HG02884 (cell line): ENCODE data around the gene HAAO.
A peak's percentile ranks its signal among the peaks of the same experiment; 100 is the strongest.

ENCODE experiments used
- ATAC-seq: cut with Tn5 transposase; IDR thresholded peaks from one replicate; pipeline ENCODE4 v1.9.1; 2021; ENCODE audit warnings: mild to moderate bottlenecking, moderate library complexity; ENCODE audit not compliant: unreplicated experiment

HAAO gene

DNA sequence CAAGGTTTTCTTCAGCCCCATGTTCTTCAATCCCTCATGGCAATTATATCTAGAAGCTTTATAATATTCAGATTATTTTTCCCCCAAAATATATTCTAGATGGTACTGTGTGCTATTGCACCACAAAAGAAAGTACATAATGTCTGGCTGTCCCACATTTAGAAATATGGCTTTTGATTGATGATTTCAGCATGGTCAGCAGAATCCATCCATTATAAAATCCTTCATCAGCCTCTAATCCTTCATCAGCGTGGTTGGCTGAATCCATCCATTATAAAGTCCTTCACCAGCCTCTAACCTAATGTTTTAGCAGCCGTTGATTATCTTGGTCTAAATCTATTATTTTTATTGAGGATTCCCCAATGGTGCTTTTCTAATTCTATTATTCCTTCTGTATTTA is 23.3 kb upstream of the HAAO start:
- no peak for ATAC-seq

DNA sequence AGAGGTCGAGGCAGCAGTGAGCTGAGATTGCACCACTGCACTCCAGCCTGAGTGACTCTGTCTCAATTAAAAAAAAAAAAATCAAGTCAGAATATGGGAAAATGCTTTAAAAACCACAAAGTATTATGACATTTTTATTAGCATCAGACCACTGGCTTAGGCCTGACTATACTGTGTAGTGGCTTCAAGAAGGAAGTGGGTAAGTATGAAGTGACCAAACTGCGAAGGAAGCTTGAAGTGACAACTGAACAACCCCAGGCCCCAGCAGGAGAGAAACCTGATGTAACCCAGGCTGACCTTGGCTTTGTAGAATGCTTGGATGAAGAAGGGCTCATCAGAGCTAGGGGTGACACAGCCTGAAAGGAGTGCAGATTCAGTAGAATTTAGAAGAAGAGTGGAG is 21.4 kb upstream of the HAAO start:
- ATAC-seq = no peak

DNA sequence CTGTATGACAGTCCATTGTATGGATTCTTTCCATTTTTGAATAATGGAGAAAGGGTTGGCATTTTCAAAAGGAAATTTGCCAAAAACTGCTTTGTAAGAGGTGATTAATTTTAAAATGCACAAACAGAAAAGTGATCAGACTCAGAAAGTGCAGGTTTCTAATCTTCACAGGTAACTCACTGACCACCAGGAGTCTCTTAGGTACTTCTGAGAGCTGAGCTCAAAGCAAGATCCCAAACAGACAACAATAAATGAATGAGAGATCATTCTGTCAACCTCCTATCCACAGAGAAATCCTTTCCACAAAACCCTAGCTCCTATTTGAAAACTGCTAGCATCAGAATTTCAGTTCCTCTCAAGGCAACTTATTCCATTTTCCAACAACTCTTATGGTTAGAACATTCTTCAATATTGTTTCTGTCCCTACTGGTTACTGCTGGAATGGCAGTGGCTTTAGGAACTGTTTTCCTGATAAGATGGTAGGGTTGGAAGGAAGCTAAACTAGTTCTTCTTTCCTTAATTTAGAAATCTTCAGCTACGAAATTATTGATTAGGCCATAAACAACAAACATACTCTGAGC is 20.6 kb upstream of the HAAO start:
- ATAC-seq = no peak

DNA sequence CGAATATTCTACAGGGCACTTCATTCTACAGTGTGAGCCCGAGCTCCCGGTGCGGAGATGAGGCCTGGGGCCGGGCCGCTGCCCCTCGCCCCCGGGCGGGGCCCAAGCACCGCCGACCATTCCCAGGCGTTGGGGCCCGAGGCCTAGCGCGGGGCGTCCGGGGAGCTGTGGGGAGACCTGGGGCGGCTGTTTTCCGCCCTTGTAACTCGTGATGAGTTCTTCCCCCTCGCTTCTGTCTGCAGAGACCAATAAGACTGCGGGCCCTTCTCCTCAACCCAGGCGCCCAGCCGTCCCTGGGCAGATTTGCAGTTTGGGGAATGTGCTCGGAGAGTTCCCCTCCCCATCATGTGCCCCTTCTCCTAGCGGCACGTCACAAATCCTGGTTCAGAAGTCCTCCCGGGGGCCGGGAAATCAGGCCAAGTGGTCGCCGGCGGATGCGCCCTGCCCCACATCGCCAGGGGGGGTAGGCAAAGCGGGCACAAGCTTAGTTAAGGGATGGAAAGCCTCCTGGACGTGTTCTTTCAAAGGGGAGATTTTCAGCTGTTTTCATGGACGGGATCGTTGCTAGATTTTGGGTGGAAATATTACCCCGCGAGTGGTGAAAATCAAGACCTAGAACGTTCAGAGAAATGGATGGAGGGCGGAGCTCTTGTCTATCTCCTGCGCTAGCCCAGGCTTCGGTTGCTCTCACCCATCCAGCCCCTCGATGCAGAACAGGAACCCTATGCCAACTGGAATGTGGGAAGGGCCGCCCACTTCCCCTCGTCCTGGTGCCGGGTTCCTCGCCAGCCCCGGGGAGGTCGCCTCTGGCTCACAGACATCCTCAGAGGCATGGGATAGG is 18.8 kb upstream of the HAAO start:
- ATAC-seq = peak; percentile 7

DNA sequence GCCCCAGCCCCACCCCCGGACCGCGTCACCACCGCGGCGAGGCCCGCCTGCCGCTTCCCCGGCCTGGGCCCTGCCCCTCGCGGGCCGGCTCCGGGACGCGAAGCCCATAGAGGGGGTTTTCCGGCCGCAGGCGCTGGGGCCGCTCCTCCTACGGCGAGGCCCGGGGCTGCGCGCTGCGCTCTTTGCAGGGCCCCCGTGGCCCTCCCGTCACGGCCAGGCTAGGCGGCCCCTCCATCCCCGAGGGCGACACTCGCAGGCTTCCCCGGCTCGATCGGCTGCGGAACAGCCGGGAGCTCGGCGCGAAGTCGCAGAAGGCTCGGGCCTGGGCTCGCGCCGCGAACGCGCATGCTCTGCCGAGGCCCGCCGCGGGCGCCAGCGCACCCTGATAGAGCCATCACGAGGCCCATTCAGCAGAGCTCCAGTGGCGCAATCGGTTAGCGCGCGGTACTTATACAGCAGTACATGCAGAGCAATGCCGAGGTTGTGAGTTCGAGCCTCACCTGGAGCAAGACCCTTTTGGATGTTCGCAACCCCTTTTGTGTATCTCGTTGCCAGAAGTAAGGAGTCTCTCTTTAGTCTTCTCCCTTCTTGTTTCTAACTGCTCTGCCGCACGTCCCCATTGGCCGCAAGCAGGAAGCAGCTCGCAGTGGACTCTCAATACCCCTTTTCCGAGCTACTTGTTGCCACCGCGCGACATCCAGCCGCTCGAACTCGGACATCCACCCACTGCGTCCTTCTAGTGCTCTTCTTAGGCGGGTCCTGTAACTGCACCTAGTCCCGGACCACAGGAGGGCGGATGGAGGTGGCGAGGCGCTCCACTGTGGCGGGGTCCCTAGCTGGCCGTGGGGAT is 18.0 kb upstream of the HAAO start:
- ATAC-seq = peak; percentile 64

DNA sequence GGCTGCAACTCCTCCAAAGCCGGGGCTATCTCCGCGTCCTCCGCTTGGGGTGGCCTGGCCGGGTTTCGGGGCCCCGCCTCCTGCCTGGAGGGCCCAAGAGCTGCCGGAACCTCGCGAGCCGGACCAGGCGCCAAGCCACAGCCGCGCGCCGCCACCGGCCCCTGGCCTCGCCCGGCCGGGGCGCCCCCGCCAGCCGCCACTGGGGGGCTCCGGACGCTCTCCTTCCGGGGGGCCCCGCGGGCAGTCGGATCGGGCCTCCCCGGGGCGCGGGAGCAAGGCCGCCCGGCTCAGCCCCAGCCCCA is 17.4 kb upstream of the HAAO start:
- peak; percentile 38 for ATAC-seq

DNA sequence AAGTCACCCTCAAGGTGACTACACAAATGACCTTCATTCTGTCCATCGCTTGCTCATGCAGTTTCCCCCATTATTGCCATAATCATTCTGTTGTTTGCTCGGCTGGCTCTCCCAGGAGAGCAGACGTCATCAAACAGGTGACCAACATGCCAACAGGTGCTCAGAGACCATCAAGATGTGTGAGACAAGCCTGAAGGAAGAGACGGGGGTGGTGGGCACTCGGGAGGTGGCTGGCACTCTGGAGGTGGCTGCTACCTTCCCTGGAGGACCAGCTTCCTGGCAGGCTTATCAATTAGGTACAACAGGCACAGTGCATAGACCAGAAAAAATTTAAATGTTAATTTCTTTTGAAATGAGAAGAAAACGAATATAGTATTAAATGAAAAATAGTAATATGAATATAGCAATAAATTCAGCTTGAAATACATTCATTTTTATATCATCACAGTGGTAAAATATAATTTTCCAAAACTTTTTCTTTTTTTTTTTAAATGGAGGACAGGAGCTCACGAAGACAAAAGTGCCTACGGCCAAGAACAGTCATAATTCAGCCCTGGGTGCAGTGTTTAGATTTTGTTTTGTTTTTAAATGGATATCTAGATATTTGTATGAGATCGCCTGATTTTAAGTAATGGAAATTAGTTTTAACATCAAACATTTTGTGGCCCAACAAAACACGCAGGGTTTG is 16.9 kb upstream of the HAAO start:
- ATAC-seq = no peak

DNA sequence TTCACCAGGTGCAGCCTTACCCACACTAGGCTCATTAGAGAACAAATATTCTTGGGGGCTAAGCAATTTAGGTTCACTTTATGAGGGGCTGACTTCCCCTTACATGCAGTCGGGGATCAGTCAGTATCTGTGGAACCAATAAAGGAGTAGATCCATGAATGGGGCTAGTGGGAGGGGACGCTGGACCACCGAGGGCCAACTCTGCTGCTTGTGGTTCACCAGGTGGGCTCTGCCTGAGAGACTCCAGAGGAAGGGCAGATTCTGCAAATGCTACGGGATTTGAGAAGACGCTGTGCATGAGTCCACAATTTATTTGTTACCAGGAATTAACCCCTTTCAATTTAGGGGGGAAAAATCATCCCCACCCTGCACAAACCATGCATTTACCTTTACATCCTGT is 15.9 kb upstream of the HAAO start:
- ATAC-seq = no peak

DNA sequence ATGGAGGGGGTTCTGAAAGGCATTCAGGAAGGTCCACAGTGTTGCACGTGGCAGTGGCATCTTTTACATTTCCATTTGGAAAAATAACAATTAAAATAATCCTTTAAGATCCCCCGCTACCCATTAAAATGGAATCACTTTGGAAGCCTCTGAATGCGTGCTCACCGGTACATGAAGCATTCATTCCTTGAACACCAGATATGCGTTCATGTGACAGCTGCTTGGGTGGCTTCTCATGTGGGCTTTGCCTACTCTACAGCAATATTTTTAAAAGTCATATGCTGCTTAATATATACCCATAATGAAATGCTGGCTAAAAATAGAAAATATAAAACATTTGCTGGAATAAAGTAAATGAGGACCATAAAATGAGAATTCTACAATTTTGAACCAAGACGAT is 14.4 kb upstream of the HAAO start:
- no peak for ATAC-seq

DNA sequence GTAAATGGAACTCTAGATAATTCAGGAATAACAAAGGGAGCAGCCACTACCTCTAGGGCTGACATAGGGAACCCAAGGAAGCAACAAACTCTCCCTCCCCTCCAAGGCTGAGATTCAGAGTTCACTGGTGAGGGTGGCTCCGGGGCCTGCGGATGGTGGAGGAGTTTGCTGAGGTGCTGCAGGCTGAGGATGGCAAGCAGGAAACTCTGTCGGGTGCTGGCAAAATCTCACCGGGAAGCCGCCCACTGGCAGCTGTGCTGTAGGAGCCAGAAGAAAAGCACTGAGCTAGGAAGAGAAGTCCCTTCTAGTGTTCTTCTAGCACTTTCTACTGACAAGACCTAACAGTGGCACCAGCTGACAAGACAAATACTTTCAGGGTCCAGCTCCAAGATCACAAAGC is 12.5 kb upstream of the HAAO start:
- no peak for ATAC-seq

DNA sequence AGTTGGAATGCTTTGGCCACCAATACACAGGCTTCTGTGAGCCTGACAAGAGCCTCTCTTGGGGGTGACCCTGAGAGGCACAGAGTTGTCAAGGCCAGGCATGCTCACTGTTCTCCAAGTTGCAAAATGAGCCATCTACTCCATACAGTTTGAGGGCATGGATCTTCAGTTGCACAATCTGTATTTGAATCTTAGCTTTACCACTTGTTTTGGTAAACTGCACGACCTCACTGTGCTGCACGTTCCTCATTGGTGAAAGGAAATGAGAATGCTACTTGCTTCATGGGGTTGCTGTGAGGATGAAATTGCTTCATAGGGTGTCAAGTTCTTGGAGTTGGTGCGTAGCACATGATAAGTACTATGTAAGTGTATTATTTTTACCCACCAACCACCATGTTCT is 12.0 kb upstream of the HAAO start:
- no peak for ATAC-seq

DNA sequence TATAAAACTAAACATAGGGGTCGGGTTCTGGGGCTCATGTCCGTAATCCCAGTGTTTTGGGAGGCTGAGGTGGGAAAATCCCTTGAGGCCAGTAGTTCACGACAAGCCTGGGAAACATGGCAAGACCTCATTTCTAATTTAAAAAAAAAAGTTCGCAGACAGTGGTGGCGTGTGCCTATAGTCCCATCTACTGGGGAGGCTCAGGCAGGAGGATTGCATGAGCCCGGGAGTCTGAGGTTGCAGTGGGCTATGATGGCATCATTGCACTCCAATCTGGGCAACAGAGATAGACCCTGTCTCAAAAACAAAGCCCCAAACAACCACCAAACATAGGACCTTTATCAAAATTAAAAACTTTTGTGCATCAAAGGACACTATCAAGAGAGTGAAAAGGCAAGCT is 9.8 kb upstream of the HAAO start:
- no peak for ATAC-seq

DNA sequence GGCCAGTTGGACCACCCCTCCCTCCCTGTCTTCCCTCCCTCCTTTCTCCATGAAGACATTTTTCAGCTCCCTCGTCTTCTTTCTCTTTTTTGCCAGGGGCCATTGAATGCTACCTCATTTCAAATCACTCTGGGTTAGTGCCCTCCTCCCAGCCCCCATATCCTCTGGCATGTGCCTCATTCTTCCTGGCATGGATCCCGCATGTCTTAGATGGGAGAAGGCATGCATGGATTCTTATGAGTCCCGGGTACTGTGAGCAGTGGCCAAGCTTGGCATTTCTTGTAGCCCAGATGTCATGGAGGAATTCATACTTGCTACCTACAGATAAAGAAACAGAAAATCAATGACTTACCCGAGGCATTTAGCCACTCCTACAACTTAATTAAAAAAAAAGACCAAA is 9.0 kb upstream of the HAAO start:
- ATAC-seq = no peak

DNA sequence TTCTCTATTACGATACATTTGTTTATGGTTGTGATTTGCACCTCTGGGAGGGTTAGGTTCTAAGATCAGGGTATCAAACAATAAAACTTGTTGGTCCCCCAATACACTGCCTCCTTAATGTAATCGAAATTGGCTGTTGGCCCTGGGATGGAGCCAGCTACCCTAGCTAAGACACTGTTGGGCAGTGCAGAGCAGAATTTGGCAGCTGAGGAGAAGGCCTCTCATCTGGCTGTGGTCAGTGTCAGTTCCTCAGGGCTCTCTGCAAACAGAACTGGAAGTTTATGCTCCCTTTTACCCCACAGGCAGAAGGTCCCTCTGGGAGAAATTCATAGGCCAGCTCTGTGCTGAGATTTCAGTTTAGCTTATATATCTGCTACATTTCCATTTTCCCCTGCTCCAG is 8.6 kb upstream of the HAAO start:
- ATAC-seq = no peak

DNA sequence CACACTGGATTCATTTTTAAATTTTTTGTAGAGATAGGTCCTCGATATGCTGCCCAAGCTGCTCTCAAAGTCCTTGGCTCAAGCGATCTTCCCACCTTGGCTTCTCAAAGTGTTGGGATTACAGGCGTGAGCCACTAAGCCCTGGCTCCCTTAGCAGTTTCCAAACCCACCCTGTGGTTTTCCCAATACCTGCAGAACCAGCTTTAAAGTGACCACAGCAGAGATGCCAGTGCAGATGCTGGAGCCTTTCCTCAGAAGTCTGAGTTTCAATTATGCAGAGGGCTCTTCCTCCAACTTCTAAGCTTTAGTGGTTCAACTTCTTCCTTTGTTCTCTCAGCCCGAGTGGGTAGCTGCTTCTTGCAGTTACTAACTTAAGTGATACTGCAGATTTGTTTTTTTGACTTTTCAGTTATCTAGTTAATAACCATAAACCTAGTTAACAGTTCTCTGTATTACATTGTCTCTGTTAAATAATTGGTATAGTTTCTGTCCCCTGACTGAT is 8.1 kb upstream of the HAAO start:
- no peak for ATAC-seq

DNA sequence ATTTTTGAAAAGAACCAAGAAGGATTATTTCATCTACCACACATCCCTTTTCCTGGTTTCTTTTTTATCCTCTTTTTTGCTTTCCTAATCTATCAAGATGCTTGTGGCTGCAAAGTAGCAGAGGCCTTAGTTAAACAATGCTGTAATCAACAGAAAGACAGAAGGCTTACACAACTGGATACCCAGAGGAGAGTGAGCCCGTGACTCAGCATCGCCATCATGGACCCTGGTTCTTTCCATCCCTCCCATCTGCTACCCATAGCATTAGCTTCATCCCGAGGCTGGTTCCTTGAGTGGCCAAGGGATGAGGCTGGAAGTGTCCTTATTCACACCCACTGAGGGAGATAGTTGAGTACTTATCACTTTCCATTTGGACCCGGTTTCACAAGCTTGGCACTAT is 7.5 kb upstream of the HAAO start:
- no peak for ATAC-seq

DNA sequence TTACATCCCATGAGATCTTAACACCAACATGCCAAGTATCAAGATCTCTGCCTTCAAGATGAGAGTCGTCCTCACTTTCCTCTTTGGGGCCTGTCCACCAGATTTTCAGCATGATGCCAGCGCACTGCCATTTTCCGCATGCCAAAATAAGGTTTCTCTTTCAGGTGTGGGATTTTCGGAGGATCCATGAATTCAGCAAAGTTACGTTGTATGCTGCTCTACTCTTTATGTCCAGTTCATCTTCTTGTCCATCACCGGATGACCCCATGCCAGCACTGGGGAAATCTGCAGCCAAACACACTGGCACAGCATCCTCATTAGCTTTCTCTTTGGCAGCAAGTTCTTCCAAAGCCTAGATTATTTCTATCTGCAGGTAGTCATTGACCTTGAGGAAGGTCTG is 4.9 kb upstream of the HAAO start:
- ATAC-seq = no peak

DNA sequence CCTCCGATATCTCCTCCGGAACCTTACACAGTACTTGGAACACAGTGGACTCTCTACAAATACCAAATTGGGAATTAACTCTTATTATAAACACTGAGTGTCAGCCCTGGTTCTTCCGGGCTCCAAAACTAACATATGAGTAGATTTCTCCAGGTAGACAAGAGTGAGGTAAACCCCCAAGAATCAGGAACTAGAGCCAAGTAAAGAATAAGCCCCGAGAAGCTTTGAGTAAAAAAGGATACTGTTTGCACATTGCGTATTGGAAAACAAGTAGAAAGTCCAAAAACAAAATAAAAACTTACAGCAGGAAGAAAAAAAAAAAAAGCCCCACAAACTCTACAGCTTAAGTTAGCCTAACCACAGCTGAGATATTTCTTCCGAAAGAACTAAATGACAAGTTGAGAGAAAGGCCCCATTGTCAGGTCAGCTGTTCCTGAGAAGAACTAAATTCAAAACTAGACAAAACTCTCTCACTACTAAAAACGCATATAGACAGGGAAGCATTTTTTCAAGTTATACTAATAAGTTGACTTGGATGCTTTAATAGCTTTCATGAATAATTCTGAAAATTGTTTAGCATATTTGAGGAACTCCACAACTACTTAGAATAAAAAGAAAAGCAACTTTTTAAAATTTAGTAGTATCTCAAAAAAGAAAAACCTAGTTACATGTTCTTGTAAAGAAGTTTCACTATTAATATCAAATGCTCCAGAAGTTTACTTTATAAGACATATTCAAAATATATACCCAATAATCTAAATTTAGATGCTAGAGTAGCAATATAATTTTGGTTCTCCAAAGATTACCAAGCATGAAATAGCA is 4.3 kb upstream of the HAAO start:
- ATAC-seq = peak; percentile 40

DNA sequence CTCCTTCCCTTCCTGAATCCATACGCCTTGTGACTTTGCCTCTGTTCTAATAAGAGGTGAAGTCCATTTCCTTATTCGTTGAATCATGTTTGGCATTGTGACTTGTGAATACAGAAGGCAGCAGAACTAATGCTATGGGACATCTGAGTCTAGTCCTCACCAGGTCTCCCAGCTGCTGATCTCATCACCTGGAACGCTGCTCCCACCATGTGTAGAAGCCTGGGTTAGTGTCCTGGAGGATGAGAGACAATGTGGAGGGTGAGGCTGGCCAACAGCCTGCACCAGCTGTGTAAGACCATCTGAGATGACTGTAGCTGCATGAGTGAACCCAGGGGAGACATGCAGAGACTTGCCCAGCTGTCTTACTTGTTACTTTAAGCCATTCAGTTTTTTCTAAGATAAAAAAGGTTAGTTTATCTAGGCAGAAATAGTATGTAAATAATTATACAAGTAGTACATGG is 3.5 kb upstream of the HAAO start:
- ATAC-seq = no peak

DNA sequence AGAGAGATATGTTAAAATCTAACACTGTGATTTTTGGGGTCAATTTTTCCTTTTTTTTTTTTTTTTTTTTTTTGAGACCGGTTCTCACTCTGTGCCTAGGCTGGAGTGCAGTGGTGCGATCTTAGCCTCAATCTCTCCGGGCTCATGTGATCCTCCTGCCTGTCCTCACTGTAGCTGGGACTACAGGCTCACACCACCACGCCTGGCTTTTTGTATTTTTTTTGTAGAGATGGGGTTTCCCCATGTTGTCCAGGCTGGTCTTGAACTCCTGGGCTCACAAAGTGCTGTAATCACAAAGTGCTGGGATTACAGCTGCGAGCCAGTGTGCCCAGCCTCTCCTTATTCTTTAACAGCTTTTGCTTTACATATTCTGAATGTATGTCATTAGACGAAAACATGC is 2.9 kb upstream of the HAAO start:
- no peak for ATAC-seq
